Activated B cell treated with CpG ODN at 0.5 μM for 24 hours (primary cell): ENCODE measurements around the gene RMND1. TPM values are rescaled to one million over a fixed set of nuclear protein-coding genes. Genes with fewer than 3 reads are reported as not detected.

Source experiments
- ATAC-seq: fragments of 200-7000 bp; cut with Tn5 transposase; one replicate; pipeline ENCODE4 v1.10.0; 2021; ENCODE audit warnings: low read depth, mild to moderate bottlenecking, moderate library complexity
- CTCF ChIA-PET: fragments of 350-600 bp; sonication (Branson Sonifier 250); formaldehyde crosslinking; loops from one replicate; lab custom pipeline; 2021; ENCODE audit warnings: antibody characterized with exemption; lab: Charles Lee
- POLR2A ChIA-PET: fragments of 350-600 bp; sonication (Branson Sonifier 250); formaldehyde crosslinking; loops from one replicate; lab custom pipeline; 2021; ENCODE audit warnings: antibody characterized with exemption; lab: Charles Lee
- DNase-seq: peaks from one replicate; pipeline ENCODE4 v3.0.0; 2022
- H3K27ac Mint-ChIP-seq: one replicate; pipeline ENCODE4 v1.8.0; 2020; ENCODE audit warnings: mixed read lengths
- H3K27me3 Mint-ChIP-seq: one replicate; pipeline ENCODE4 v1.8.0; 2021; ENCODE audit warnings: mixed read lengths
- H3K36me3 Mint-ChIP-seq: one replicate; pipeline ENCODE4 v1.8.0; 2021; ENCODE audit warnings: low read depth, mixed read lengths
- H3K4me1 Mint-ChIP-seq: one replicate; pipeline ENCODE4 v1.8.0; 2021; ENCODE audit warnings: mixed read lengths
- H3K4me3 Mint-ChIP-seq: one replicate; pipeline ENCODE4 v1.8.0; 2020; ENCODE audit warnings: mild to moderate bottlenecking, mixed read lengths
- H3K9me3 Mint-ChIP-seq: one replicate; pipeline ENCODE4 v1.8.0; 2020; ENCODE audit warnings: mixed read lengths
- intact Hi-C: fragments of 100-400 bp; cut with micrococcal nuclease; formaldehyde crosslinking; loops from one replicate; pipeline ENCODE4 v1.15.1; 2024
- total RNA-seq: library from RNA; stranded (reverse); gene quantifications from 2 replicates; pipeline ENCODE4 v1.2.3, GENCODE V29; 2022
- TF ChIP-seq, protein P1 (sequence below): fragments of 200-600 bp; IDR thresholded peaks from one replicate; pipeline ENCODE4 v1.8.0; 2022; ENCODE audit warnings: antibody characterized with exemption, mild to moderate bottlenecking

RMND1 gene
- total RNA-seq, 1 donor from 2014 or later: 17.1 TPM

DNA sequence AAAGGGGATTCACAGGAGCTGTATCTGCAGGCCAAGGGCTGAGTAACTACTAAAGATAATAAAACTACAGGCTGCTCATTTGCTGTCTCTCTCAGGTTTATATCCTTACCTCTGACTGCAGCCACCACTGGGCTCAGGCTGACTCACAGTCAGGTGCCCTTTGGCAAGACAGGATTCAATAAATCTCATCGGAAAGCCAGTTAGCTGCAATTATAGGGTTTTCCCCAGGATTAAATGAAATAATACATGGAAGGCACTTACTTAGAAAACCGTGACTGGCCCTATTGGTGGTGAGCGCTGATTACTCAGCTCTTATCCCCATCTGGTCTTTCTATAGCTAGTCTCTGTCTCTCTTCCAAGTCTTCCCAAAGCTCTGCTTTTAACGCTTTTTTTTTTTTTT, 26.4 kb downstream of the RMND1 start:
- POLR2A ChIA-PET: interaction anchor here (0.6 kb wide), 1 partner anchor 9 kb away, joined by 5 read pairs; no protein-coding TSS in a partner anchor
- intact Hi-C loops: no loop called here
- H3K4me1 Mint-ChIP-seq: no peaks in the 10 kb centered on the region
- H3K36me3 Mint-ChIP-seq: peaks cover 68% of the 10 kb centered on the region
- TF ChIP-seq, protein P1, sequence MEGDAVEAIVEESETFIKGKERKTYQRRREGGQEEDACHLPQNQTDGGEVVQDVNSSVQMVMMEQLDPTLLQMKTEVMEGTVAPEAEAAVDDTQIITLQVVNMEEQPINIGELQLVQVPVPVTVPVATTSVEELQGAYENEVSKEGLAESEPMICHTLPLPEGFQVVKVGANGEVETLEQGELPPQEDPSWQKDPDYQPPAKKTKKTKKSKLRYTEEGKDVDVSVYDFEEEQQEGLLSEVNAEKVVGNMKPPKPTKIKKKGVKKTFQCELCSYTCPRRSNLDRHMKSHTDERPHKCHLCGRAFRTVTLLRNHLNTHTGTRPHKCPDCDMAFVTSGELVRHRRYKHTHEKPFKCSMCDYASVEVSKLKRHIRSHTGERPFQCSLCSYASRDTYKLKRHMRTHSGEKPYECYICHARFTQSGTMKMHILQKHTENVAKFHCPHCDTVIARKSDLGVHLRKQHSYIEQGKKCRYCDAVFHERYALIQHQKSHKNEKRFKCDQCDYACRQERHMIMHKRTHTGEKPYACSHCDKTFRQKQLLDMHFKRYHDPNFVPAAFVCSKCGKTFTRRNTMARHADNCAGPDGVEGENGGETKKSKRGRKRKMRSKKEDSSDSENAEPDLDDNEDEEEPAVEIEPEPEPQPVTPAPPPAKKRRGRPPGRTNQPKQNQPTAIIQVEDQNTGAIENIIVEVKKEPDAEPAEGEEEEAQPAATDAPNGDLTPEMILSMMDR: no peak
- no peak overlapping the region for H3K27ac Mint-ChIP-seq
- CTCF ChIA-PET: no interaction called here
- DNase-seq (no peak), ATAC-seq (no peak)
- no peak overlapping the region for H3K4me3 Mint-ChIP-seq
- H3K9me3 Mint-ChIP-seq: no peaks in the 10 kb centered on the region
- no peaks in the 10 kb centered on the region for H3K27me3 Mint-ChIP-seq

- Mint-ChIP-seq H3K36me3 (peaks cover 52% of the 10 kb centered on the region), H3K27ac (no peak overlapping the region), H3K9me3 (no peaks in the 10 kb centered on the region), H3K4me3 (no peak overlapping the region), H3K4me1 (no peaks in the 10 kb centered on the region), H3K27me3 (no peaks in the 10 kb centered on the region)
- DNase-seq: no peak
- TF ChIP-seq, protein P1: no peak
- intact Hi-C loops: no loop called here
- ATAC-seq: no peak
- POLR2A ChIA-PET: no interaction called here
- CTCF ChIA-PET: interaction anchor here (0.7 kb wide), 1 partner anchor 718 kb away, joined by 3 read pairs; no protein-coding TSS in a partner anchor
These were observed 28.9 kb downstream of the RMND1 start for GRCh38 chr6:151422981-151423380.

- H3K27me3 Mint-ChIP-seq: no peaks in the 10 kb centered on the region
- H3K9me3 Mint-ChIP-seq: no peaks in the 10 kb centered on the region
- peaks cover 3% of the 10 kb centered on the region for H3K4me1 Mint-ChIP-seq
- CTCF ChIA-PET: no interaction called here
- no peak for DNase-seq
- TF ChIP-seq, protein P1: no peak
- no peak for ATAC-seq
- POLR2A ChIA-PET: no interaction called here
- peaks cover 57% of the 10 kb centered on the region for H3K36me3 Mint-ChIP-seq
- intact Hi-C loops: no loop called here
- H3K27ac Mint-ChIP-seq: no peak overlapping the region
- no peak overlapping the region for H3K4me3 Mint-ChIP-seq
These were observed 34.4 kb downstream of the RMND1 start for GRCh38 chr6:151417477-151417876.

- DNase-seq (no peak), ATAC-seq (no peak)
- Mint-ChIP-seq H3K9me3 (no peaks in the 10 kb centered on the region), H3K4me3 (no peak overlapping the region), H3K4me1 (peaks cover 7% of the 10 kb centered on the region), H3K27me3 (no peaks in the 10 kb centered on the region), H3K27ac (no peak overlapping the region), H3K36me3 (peaks cover 61% of the 10 kb centered on the region)
- ChIA-PET POLR2A (interaction anchor here (0.6 kb wide), 1 partner anchor 37 kb away, joined by 4 read pairs; no protein-coding TSS in a partner anchor), CTCF (no interaction called here)
- TF ChIP-seq, protein P1: no peak
- intact Hi-C loops: no loop called here
These were observed 37.2 kb downstream of the RMND1 start for GRCh38 chr6:151414641-151415260.

- H3K4me1 Mint-ChIP-seq: peaks cover 19% of the 10 kb centered on the region
- H3K9me3 Mint-ChIP-seq: no peaks in the 10 kb centered on the region
- TF ChIP-seq, protein P1: no peak
- no peaks in the 10 kb centered on the region for H3K27me3 Mint-ChIP-seq
- H3K27ac Mint-ChIP-seq: no peak overlapping the region
- ATAC-seq (no peak), DNase-seq (no peak)
- no peak overlapping the region for H3K4me3 Mint-ChIP-seq
- ChIA-PET POLR2A (interaction anchor here (0.6 kb wide), 1 partner anchor 38 kb away, joined by 4 read pairs; no protein-coding TSS in a partner anchor), CTCF (no interaction called here)
- intact Hi-C loops: no loop called here
- H3K36me3 Mint-ChIP-seq: peaks cover 66% of the 10 kb centered on the region
These were observed 38.4 kb downstream of the RMND1 start for GRCh38 chr6:151413372-151414145.
